ENCODE measurements around the gene KCNQ1.

Gene KCNQ1

GRCh38 chr11:2468363-2469235 is 23.8 kb downstream of the KCNQ1 start:
- H3K27ac ChIP-seq (ENCODE audit: poor library complexity, severe bottlenecking): no peak overlapping the region
- H3K27me3 ChIP-seq (ENCODE audit: insufficient read depth, poor library complexity, severe bottlenecking): no peaks in the 10 kb centered on the region
- no peak for DNase-seq (ENCODE audit: low spot score)
- no peaks in the 10 kb centered on the region for H3K36me3 ChIP-seq (ENCODE audit: low read depth)
- H3K4me3 ChIP-seq (ENCODE audit: severe bottlenecking): no peak overlapping the region
- ATAC-seq (ENCODE audit: low read depth): peak; percentile 38; the same call in 1 of the 3 replicates
- H3K9me3 ChIP-seq (ENCODE audit: severe bottlenecking): no peaks in the 10 kb centered on the region
- no peaks in the 10 kb centered on the region for H3K4me1 ChIP-seq (ENCODE audit: insufficient read depth, poor library complexity, severe bottlenecking)
- TF ChIP-seq CTCF (IDR thresholded peaks at IDR 0.05; ENCODE audit: poor library complexity, severe bottlenecking): no peak

DNA sequence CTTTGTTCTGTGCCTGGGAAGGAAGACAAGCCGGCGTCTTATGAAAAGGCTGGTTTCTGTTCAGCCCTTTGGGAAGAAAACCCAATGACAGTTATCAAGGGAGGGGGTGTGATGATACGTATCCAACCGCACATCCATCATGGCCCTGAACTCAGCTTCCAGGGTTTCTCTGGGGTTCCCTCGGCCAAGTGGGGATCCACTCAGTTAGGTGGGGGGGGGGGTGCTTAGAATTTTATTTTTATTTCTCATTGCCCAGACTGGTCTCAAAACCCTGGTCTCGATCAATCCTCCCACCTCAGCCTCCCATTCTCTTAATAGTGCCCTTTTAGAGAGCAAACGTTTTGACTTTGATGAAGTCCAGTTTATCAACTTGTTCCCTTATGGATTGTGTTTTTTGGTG is 25.7 kb downstream of the KCNQ1 start:
- no peaks in the 10 kb centered on the region for H3K36me3 ChIP-seq (ENCODE audit: low read depth)
- no peaks in the 10 kb centered on the region for H3K4me1 ChIP-seq (ENCODE audit: insufficient read depth, poor library complexity, severe bottlenecking)
- H3K27ac ChIP-seq (ENCODE audit: poor library complexity, severe bottlenecking): no peak overlapping the region
- no peaks in the 10 kb centered on the region for H3K9me3 ChIP-seq (ENCODE audit: severe bottlenecking)
- H3K4me3 ChIP-seq (ENCODE audit: severe bottlenecking): no peak overlapping the region
- DNase-seq (ENCODE audit: low spot score) (no peak), ATAC-seq (ENCODE audit: low read depth) (no peak)
- no peak for TF ChIP-seq CTCF (IDR thresholded peaks at IDR 0.05; ENCODE audit: poor library complexity, severe bottlenecking)
- no peaks in the 10 kb centered on the region for H3K27me3 ChIP-seq (ENCODE audit: insufficient read depth, poor library complexity, severe bottlenecking)

DNA sequence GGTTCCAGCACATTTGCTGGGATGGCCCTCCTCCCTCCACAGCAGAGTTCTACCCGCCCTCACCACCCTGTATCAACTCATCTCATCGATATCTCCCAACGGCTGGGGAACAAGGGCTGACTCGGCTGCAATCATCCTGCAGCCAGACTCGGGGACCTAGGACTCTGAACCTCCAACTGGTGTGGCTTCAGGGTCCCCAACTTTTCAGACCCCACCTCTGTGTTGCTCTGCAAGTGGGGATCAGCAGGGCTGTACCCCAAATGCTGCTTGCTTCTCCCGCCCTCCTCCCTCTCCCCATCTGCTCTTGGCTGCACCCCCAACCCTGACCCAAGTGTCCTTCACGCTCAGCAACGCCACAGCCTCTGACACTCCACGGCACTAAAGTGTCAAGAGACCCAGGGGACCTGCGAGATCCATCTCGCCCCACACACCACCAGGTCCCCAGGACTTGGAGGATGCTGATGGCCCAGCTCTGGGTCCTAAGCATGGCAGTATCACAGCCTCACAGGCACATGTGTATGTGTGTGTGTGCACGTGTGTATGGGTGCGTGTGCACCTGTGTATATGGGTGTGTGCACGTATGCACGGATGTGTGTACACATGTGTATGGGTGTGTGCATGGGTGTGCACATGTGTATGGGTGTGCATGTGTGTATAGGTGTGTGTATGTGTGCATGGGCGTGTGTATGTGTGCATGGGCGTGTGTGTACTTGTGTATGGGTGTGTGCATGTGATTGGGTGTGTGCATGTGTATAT is 26.4 kb downstream of the KCNQ1 start:
- Histone ChIP-seq H3K9me3 (ENCODE audit: severe bottlenecking) (no peaks in the 10 kb centered on the region), H3K27ac (ENCODE audit: poor library complexity, severe bottlenecking) (no peak overlapping the region), H3K4me3 (ENCODE audit: severe bottlenecking) (no peak overlapping the region), H3K36me3 (ENCODE audit: low read depth) (no peaks in the 10 kb centered on the region), H3K4me1 (ENCODE audit: insufficient read depth, poor library complexity, severe bottlenecking) (no peaks in the 10 kb centered on the region), H3K27me3 (ENCODE audit: insufficient read depth, poor library complexity, severe bottlenecking) (no peaks in the 10 kb centered on the region)
- DNase-seq (ENCODE audit: low spot score): no peak
- no peak for ATAC-seq (ENCODE audit: low read depth)
- no peak for TF ChIP-seq CTCF (IDR thresholded peaks at IDR 0.05; ENCODE audit: poor library complexity, severe bottlenecking)

GRCh38 chr11:2471804-2472096 is 26.9 kb downstream of the KCNQ1 start:
- DNase-seq (ENCODE audit: low spot score) (no peak), ATAC-seq (ENCODE audit: low read depth) (no peak)
- Histone ChIP-seq H3K27ac (ENCODE audit: poor library complexity, severe bottlenecking) (no peak overlapping the region), H3K4me3 (ENCODE audit: severe bottlenecking) (no peak overlapping the region), H3K36me3 (ENCODE audit: low read depth) (no peaks in the 10 kb centered on the region), H3K4me1 (ENCODE audit: insufficient read depth, poor library complexity, severe bottlenecking) (no peaks in the 10 kb centered on the region), H3K9me3 (ENCODE audit: severe bottlenecking) (no peaks in the 10 kb centered on the region), H3K27me3 (ENCODE audit: insufficient read depth, poor library complexity, severe bottlenecking) (no peaks in the 10 kb centered on the region)
- TF ChIP-seq CTCF (IDR thresholded peaks at IDR 0.05; ENCODE audit: poor library complexity, severe bottlenecking): no peak
